HG03097 (cell line): Measurements from ENCODE around the gene KDM1B.
A peak's percentile ranks its signal among the peaks of the same experiment; 100 is the strongest.

Experiments used
- ATAC-seq: cut with Tn5 transposase; IDR thresholded peaks from one replicate; pipeline ENCODE4 v1.9.1; 2021; ENCODE audit not compliant: unreplicated experiment, low FRiP score

The KDM1B gene

GRCh38 chr6:18155150-18155863, at the start of gene KDM1B:
KDM1B (plus strand) TSS chr6:18155422; CDS start chr6:18159896, 4,474 bp downstream.
- peak; percentile 87 for ATAC-seq

GRCh38 chr6:18107061-18107460, 48.2 kb upstream of the KDM1B start:
- ATAC-seq = no peak

GRCh38 chr6:18110162-18110561, 45.1 kb upstream of the KDM1B start:
- no peak for ATAC-seq

DNA sequence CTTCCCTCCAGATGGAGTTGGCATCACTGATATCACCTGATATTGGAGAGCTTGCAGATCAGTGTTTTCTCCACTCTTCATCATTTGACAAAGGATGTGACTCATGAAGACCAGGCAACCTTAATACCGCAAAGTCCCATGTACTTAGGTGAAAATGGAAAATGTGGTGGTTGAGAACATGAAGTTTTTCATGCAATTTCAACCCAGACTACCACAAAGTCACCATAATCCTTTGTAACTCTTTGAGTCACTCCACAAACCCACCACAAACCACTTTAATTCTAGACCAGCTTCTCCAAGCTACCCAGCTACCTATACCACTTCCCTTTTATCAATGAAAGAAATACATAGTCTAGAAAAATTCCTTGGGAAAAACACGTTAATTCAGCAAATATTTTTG, 39.9 kb upstream of the KDM1B start:
- no peak for ATAC-seq

- ATAC-seq = no peak
Measured at GRCh38 chr6:18117136-18117535, 38.1 kb upstream of the KDM1B start.

- no peak for ATAC-seq
Measured at GRCh38 chr6:18118330-18118729, 36.9 kb upstream of the KDM1B start.

GRCh38 chr6:18119236-18119635, 36.0 kb upstream of the KDM1B start:
- no peak for ATAC-seq

DNA sequence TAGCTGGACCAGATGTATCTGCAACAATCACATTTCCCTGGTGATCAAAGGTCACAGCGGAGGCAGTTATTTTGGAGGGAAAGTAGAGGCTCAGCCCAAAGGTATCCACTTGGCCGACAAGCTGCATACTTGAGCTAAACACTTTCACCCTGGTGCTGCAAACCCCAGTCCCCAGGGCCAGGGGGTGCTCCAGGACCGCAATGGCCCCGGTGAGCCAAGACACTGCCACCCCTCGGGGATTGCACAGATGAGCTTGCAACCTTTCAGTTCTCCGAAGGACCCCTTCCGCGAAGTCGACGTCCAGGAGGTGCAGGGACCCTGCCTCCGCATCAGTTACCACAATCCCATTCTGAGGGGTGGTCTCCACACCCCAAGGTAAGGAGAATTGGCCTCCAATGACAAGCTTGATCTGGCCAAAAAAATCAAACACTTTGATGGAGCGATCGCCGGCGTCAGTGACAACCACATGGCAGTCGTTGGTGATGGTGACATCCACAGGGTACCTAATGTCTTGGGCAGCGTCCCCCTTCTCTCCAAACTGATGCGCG, 33.6 kb upstream of the KDM1B start:
- no peak for ATAC-seq

DNA sequence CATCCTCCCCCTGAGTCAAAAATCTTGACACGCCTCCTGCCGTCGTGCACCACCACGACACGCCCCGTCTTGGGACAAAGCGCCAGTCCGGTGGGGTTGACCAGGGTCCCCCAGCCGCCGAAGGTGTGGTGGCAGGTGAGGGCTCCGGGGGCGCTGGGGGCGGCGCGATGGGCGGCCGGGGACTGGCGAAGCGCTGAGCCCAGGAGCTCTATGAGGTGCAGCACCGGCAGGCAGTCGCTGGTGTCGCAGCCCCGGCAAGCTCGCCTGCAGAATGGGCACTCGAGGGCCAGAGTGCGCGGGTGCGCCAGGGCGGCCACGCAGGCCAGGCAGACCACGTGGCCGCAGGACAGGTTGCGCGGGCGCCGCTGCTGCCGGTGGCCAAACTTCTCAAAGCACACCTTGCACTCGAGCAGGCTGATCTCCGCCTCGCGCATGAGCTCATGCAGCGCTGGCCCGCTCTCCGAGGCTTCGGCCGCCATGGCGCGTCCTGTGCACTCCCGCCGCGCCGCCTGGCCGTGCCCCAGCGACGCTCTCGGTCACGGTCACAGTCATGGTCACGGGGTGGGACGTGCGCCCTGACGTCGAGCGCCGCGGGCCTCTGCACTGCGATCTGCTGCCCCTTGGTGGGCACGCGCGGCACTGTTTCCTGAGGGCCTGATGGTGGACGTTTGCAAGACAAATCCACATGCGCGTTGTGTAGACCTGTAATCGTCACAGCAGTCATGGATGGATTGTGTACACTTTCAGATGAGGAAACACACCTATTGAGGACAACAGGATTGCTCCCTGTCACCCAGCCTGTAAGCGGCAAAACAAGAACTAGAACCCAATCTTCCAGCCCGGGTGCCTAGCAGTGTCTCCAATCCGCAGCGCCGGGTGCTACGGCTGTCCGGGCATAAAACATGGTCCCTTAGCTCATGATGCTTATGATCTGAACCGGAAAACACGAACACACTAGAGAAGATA, 32.8 kb upstream of the KDM1B start, which contains the start of gene NHLRC1:
Gene NHLRC1, minus strand, starts transcription at position 550 of the 966 bp plus-strand sequence. Its CDS starts 71 bp downstream, at position 479.
- ATAC-seq = peak; percentile 99

GRCh38 chr6:18126121-18126520, 29.1 kb upstream of the KDM1B start:
- ATAC-seq = no peak

DNA sequence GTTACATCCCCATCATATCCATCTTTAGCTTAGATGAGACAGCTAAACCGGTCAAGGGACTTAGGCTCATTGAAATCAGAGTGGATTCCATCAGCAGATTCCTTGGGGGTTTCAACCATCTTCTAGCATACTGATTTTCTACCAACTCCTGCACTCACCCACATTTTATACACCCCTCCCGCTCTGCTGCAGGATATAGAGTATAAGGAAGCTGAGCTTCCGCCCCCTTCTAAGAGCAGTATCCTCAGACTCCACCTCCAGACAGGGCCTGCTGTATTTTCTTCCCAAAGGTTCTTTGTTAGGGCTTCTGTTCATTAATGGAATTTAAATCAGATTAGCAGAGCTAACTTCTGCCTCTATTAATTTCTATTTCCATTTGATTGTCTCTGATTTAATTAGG, 22.9 kb upstream of the KDM1B start:
- no peak for ATAC-seq

GRCh38 chr6:18135171-18135570, 20.1 kb upstream of the KDM1B start:
- no peak for ATAC-seq

DNA sequence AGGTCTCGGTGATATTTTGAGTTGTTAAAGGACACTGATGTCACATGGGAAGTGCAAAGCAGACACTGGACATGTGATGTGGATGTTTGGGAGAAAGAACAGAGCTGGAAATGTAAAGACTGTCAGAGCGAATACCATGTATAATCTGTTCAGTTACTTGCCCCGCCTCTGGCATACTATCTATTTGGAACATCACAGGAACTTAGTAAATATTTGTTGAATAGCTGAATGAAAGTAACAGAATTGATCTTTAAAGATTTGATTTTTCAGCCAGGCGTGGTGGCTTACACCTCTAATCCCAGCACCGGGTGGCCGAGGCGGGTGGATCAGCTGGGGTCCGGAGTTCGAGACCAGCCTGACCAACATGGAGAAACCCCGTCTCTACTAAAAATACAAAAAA, 19.0 kb upstream of the KDM1B start:
- ATAC-seq = no peak

- no peak for ATAC-seq
Measured at GRCh38 chr6:18138906-18139305, 16.3 kb upstream of the KDM1B start.

GRCh38 chr6:18139935-18140621, 15.1 kb upstream of the KDM1B start:
- no peak for ATAC-seq

- no peak for ATAC-seq
Measured at GRCh38 chr6:18141805-18142590, 13.2 kb upstream of the KDM1B start.

DNA sequence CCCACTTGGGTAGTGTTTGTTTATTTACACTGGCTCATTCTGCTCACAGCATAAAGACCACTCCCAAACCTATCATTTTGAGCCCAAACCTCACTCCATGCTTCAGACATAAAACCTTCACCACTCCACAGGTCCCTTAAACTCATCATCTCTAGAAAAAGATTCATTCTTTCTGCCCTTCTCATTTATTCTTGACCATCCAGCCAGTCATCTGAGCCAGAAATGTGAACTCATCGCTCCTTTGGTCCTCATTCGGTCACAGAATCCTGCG, 12.7 kb upstream of the KDM1B start:
- ATAC-seq = no peak

DNA sequence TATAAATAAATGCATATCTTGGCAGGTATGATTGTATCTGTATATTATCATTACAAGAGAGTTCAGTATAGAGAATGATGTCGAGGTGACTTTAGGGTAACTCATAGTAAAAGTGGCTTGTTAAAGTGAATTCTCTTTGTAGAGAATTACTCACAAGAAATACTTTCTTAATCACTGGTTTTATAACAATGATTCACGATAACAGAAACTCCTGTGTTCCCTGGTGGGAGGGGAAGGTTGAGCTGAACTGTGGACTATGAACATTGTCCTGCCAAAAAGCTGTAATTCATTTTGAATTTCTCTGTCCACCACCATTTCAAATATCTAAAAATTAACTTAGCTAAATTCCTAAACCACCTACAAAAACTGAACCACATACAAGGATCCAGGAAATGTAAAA, 8.1 kb upstream of the KDM1B start:
- ATAC-seq = no peak

GRCh38 chr6:18147616-18148015, 7.6 kb upstream of the KDM1B start:
- ATAC-seq = no peak
